Thoracic aorta (tissue), 2 donors: ENCODE measurements around the gene ZBTB25. TPM values are rescaled to one million over a fixed set of nuclear protein-coding genes. Genes with fewer than 3 reads are reported as not detected.

ENCODE experiments used
- ATAC-seq: fragments of 150-250 bp; one replicate; pipeline ENCODE4 v1.8.0; 2017; ENCODE audit warnings: low read depth; ENCODE audit not compliant: insufficient number of reproducible peaks, low FRiP score
- DNase-seq: peaks from one replicate; pipeline ENCODE4 v3.0.0-alpha.2; 2020; ENCODE audit warnings: low spot score
- H3K27ac ChIP-seq, 2 donors: fragments of 200-600 bp; sonication (generic); 1 replicate in 1 of 2; 2 replicates in 1 of 2; pipeline ENCODE4 v1.5.1; 2016; ENCODE audit warnings: mild to moderate bottlenecking in 2 of 2, moderate library complexity in 2 of 2
- H3K27me3 ChIP-seq: fragments of 200-600 bp; sonication (generic); replicated peaks from 2 replicates; pipeline ENCODE4 v1.6.0; 2016; ENCODE audit warnings: mild to moderate bottlenecking; ENCODE audit not compliant: insufficient read depth
- H3K36me3 ChIP-seq: fragments of 200-600 bp; sonication (generic); one replicate; pipeline ENCODE4 v1.5.1; 2016
- H3K4me1 ChIP-seq, 2 donors: fragments of 200-600 bp; sonication (generic); 1 replicate in 1 of 2; 2 replicates in 1 of 2; pipeline versions ENCODE4 v1.5.1 to v1.6.0; 2016; ENCODE audit warnings: low read depth in 2 of 2, mild to moderate bottlenecking in 1 of 2; ENCODE audit not compliant: control insufficient read depth in 1 of 2
- H3K4me3 ChIP-seq: fragments of 200-600 bp; sonication (generic); 2 replicates; pipeline ENCODE4 v1.5.1; 2016; ENCODE audit warnings: mild to moderate bottlenecking
- H3K9me3 ChIP-seq: fragments of 200-600 bp; sonication (generic); 2 replicates; pipeline ENCODE4 v1.5.1; 2016
- CTCF ChIP-seq: fragments of 200-600 bp; sonication (generic); IDR thresholded peaks from one replicate; pipeline ENCODE4 v1.5.1; 2019; ENCODE audit warnings: antibody characterized with exemption
- total RNA-seq, 2 donors: library from RNA; depleted of rRNA; stranded (reverse); fragments of >200 nt; gene quantifications; one replicate each; pipeline versions ENCODE4 v1.1.0 to v1.2.3, GENCODE V29; 2016

Gene ZBTB25
- total RNA-seq, 2 donors from 2014 or later, result 13.5 to 16.9 TPM

- H3K9me3 ChIP-seq, result no peaks in the 10 kb centered on the region
- ATAC-seq (no peak), DNase-seq (no peak)
- peaks cover 41 to 55% of the 10 kb centered on the region in 2 donors for H3K4me1 ChIP-seq
- TF ChIP-seq CTCF, result no peak
- H3K4me3 ChIP-seq, result peak overlapping the region; percentile 98
- H3K27me3 ChIP-seq, result no peaks in the 10 kb centered on the region
- H3K36me3 ChIP-seq, result no peaks in the 10 kb centered on the region
- peak overlapping the region; percentile 100 for H3K27ac ChIP-seq
These were observed 678 bp downstream of the ZBTB25 start for GRCh38 chr14:64502887-64503433.

- Histone ChIP-seq H3K27ac (peak overlapping the region; percentile 100), H3K27me3 (no peaks in the 10 kb centered on the region), H3K4me3 (peak overlapping the region; percentile 98), H3K36me3 (no peaks in the 10 kb centered on the region), H3K4me1 (peaks cover 36 to 50% of the 10 kb centered on the region in 2 donors), H3K9me3 (no peaks in the 10 kb centered on the region)
- DNase-seq (no peak), ATAC-seq (no peak)
- no peak for TF ChIP-seq CTCF
These were observed 1.2 kb downstream of the ZBTB25 start for GRCh38 chr14:64502456-64502855.

- Histone ChIP-seq H3K4me3 (peak overlapping the region; percentile 98), H3K27me3 (no peaks in the 10 kb centered on the region), H3K27ac (peak overlapping the region; percentile 100), H3K9me3 (no peaks in the 10 kb centered on the region), H3K36me3 (no peaks in the 10 kb centered on the region), H3K4me1 (peaks cover 29 to 41% of the 10 kb centered on the region in 2 donors)
- DNase-seq, result no peak
- ATAC-seq, result peak; percentile 27
- peak; percentile 13 for TF ChIP-seq CTCF
These were observed 2.0 kb downstream of the ZBTB25 start for GRCh38 chr14:64501411-64502171.

GRCh38 chr14:64500088-64500487 lies 3.5 kb downstream of the ZBTB25 start:
- H3K36me3 ChIP-seq, result peaks cover 5% of the 10 kb centered on the region
- no peak overlapping the region for H3K4me3 ChIP-seq
- H3K27me3 ChIP-seq, result no peaks in the 10 kb centered on the region
- H3K27ac ChIP-seq, result no peak overlapping the region
- TF ChIP-seq CTCF, result no peak
- ATAC-seq (no peak), DNase-seq (no peak)
- no peaks in the 10 kb centered on the region for H3K9me3 ChIP-seq
- H3K4me1 ChIP-seq, result peaks cover 24 to 32% of the 10 kb centered on the region in 2 donors

GRCh38 chr14:64496764-64497163 lies 6.9 kb downstream of the ZBTB25 start:
- H3K4me1 ChIP-seq, result peaks cover 16 to 21% of the 10 kb centered on the region in 2 donors
- DNase-seq (no peak), ATAC-seq (no peak)
- no peaks in the 10 kb centered on the region for H3K27me3 ChIP-seq
- no peak for TF ChIP-seq CTCF
- no peak overlapping the region for H3K4me3 ChIP-seq
- no peaks in the 10 kb centered on the region for H3K9me3 ChIP-seq
- H3K27ac ChIP-seq, result no peak overlapping the region
- peaks cover 7% of the 10 kb centered on the region for H3K36me3 ChIP-seq
